SK-N-SH (cell line): Measurements from ENCODE around the gene PCYOX1L. TPM values are rescaled to one million over a fixed set of nuclear protein-coding genes. Genes with fewer than 3 reads are reported as not detected.

Experiments used
- CTCF ChIA-PET: fragments of 300-600, 350-600 bp; formaldehyde crosslinking; extraction: SDS; loops from one replicate; lab custom pipeline; 2021; lab: Yijun Ruan, JAX
- POLR2A ChIA-PET: fragments of 350-600 bp; sonication (Branson Sonifier 250); formaldehyde crosslinking; extraction: SDS; loops from one replicate; lab custom pipeline; 2020; ENCODE audit warnings: antibody characterized with exemption, inconsistent platforms; lab: Yijun Ruan, JAX
- DNase-seq: peaks from one replicate; pipeline ENCODE4 v3.0.0; 2012
- H2AFZ ChIP-seq: fragments of 200-600 bp; sonication (generic); 2 replicates; pipeline ENCODE4 v1.8.1; 2016; ENCODE audit warnings: antibody characterized with exemption, mild to moderate bottlenecking, low read depth
- H3F3A ChIP-seq: fragments of 200-600 bp; sonication (generic); replicated peaks from 2 replicates; pipeline ENCODE3; 2016; ENCODE audit warnings: antibody characterized with exemption, mild to moderate bottlenecking; ENCODE audit not compliant: insufficient read depth
- H3K27ac ChIP-seq, 2 experiments: fragments of 200-500 bp in 1 of 2; fragments of 200-600 bp in 1 of 2; sonication (Bioruptor generic) in 1 of 2; sonication (generic), shearing (Covaris generic) in 1 of 2; 2 replicates each; pipeline versions ENCODE4 v1.5.1 to v1.6.1; 2014 to 2016; ENCODE audit warnings: low read depth in 2 of 2, inconsistent platforms in 1 of 2, low read length in 1 of 2, mild to moderate bottlenecking in 1 of 2, mixed read lengths in 1 of 2
- H3K27me3 ChIP-seq: fragments of 200-600 bp; sonication (generic), shearing (Covaris generic); 2 replicates; pipeline ENCODE4 v1.6.1; 2016; ENCODE audit warnings: mixed run types; ENCODE audit not compliant: insufficient read depth
- H3K36me3 ChIP-seq, 2 experiments: fragments of 200-500 bp in 1 of 2; fragments of 200-600 bp in 1 of 2; sonication (Bioruptor generic) in 1 of 2; sonication (generic) in 1 of 2; replicated peaks in 1 of 2; 2 replicates each; pipeline versions ENCODE3 to v1.5.1; 2014 to 2016; ENCODE audit warnings: low read length in 1 of 2, mild to moderate bottlenecking in 1 of 2; ENCODE audit not compliant: insufficient read depth in 2 of 2, control insufficient read depth in 1 of 2
- H3K4me1 ChIP-seq, 2 experiments: fragments of 200-500 bp in 1 of 2; fragments of 200-600 bp in 1 of 2; sonication (Bioruptor generic) in 1 of 2; sonication (generic), shearing (Covaris generic) in 1 of 2; 2 replicates each; pipeline versions ENCODE4 v1.5.1 to v1.6.1; 2014 to 2016; ENCODE audit warnings: low read depth in 1 of 2, low read length in 1 of 2, mixed run types in 1 of 2; ENCODE audit not compliant: insufficient read depth in 2 of 2, control insufficient read depth in 1 of 2
- H3K4me2 ChIP-seq: fragments of 200-600 bp; sonication (generic), shearing (Covaris generic); 2 replicates; pipeline ENCODE4 v1.6.1; 2017; ENCODE audit warnings: mixed run types
- H3K4me3 ChIP-seq, 2 experiments: fragments of 200-500 bp in 1 of 2; fragments of 200-600 bp in 1 of 2; sonication (Bioruptor generic) in 1 of 2; sonication (generic), shearing (Covaris generic) in 1 of 2; 2 replicates each; pipeline versions ENCODE4 v1.5.1 to v1.8.1; 2014 to 2016; ENCODE audit warnings: low read depth in 2 of 2, inconsistent platforms in 1 of 2, low read length in 1 of 2, mild to moderate bottlenecking in 1 of 2, mixed read lengths in 1 of 2, moderate library complexity in 1 of 2
- H3K79me2 ChIP-seq: fragments of 200-600 bp; sonication (generic); 2 replicates; pipeline ENCODE4 v1.8.1; 2017; ENCODE audit warnings: mild to moderate bottlenecking; ENCODE audit not compliant: insufficient read depth
- H3K9ac ChIP-seq: fragments of 200-600 bp; sonication (generic); 2 replicates; pipeline ENCODE4 v1.6.1; 2017; ENCODE audit warnings: mixed run types
- H3K9me2 ChIP-seq: fragments of 200-600 bp; sonication (generic); 2 replicates; pipeline ENCODE4 v1.6.1; 2017; ENCODE audit warnings: mixed run types
- H3K9me3 ChIP-seq: fragments of 200-600 bp; sonication (generic); 2 replicates; pipeline ENCODE4 v1.6.1; 2017; ENCODE audit warnings: mixed run types, mild to moderate bottlenecking, moderate library complexity
- H4K20me1 ChIP-seq: fragments of 200-600 bp; sonication (generic); 2 replicates; pipeline ENCODE4 v1.6.1; 2017; ENCODE audit warnings: mild to moderate bottlenecking, mixed run types; ENCODE audit not compliant: insufficient read depth
- CHD2 ChIP-seq: fragments of 150-350 bp; IDR thresholded peaks from 2 replicates; pipeline ENCODE4 v1.6.1; 2018; ENCODE audit warnings: low read length; ENCODE audit not compliant: partially characterized antibody
- EP300 ChIP-seq, 2 experiments: IDR thresholded peaks; 2 replicates each; pipeline versions ENCODE4 v1.4.0 to v1.6.1; 2012; ENCODE audit warnings: borderline replicate concordance in 1 of 2, low read depth in 1 of 2, low read length in 1 of 2
- FOSL2 ChIP-seq: IDR thresholded peaks from 2 replicates; pipeline ENCODE4 v1.4.0; 2012; ENCODE audit warnings: low read depth, mild to moderate bottlenecking, moderate library complexity, borderline replicate concordance
- MAX ChIP-seq: IDR thresholded peaks from 2 replicates; pipeline ENCODE4 v1.4.0; 2012; ENCODE audit warnings: low read depth
- MEF2A ChIP-seq: IDR thresholded peaks from 2 replicates; pipeline ENCODE4 v1.4.0; 2012; ENCODE audit warnings: low read depth, borderline replicate concordance
- NFIC ChIP-seq: IDR thresholded peaks from 2 replicates; pipeline ENCODE4 v1.4.0; 2012; ENCODE audit warnings: borderline replicate concordance
- RAD21 ChIP-seq: IDR thresholded peaks from 2 replicates; pipeline ENCODE4 v1.6.1; 2012; ENCODE audit warnings: mild to moderate bottlenecking, low read length
- RCOR1 ChIP-seq: fragments of 150-350 bp; IDR thresholded peaks from 2 replicates; pipeline ENCODE4 v1.6.1; 2017; ENCODE audit warnings: antibody characterized with exemption, low read length
- RFX5 ChIP-seq: IDR thresholded peaks from 2 replicates; pipeline ENCODE4 v1.6.1; 2012; ENCODE audit warnings: mild to moderate bottlenecking, improper control_type of control experiment, low read length
- TAF1 ChIP-seq: IDR thresholded peaks from 2 replicates; pipeline ENCODE4 v1.6.1; 2012; ENCODE audit warnings: low read depth, mild to moderate bottlenecking, low read length, moderate library complexity, borderline replicate concordance
- WGBS: methylation state at CpG from one replicate; pipeline ENCODE4 v1.1.6; 2017; ENCODE audit warnings: low lambda C conversion rate; 5-methylcytosine and 5-hydroxymethylcytosine counted together
- polyA plus RNA-seq, 3 experiments: library from polyadenylated mRNA; depleted of rRNA; stranded (reverse); fragments of >200 nt; gene quantifications; 2 replicates each; pipeline ENCODE4 v1.2.3, GENCODE V29; 2012
- TF ChIP-seq, protein P1 (sequence below): fragments of 150-350 bp; IDR thresholded peaks from 2 replicates; pipeline ENCODE4 v1.6.1; 2016; ENCODE audit warnings: mild to moderate bottlenecking, low read depth, low read length
- TF ChIP-seq, protein P2 (sequence below): IDR thresholded peaks from 2 replicates; pipeline ENCODE4 v1.4.0; 2012; ENCODE audit warnings: low read depth, borderline replicate concordance

The PCYOX1L gene
- polyA plus RNA-seq, 1 of the 3 experiments (the other 2 are of a cell fraction) = 17.5 TPM

- Histone ChIP-seq H2AFZ (no peak overlapping the region), H3K27ac (peak overlapping the region; percentile 12 to 65; a peak in 3 of 4 replicates), H3K9me3 (no peaks in the 10 kb centered on the region), H3K79me2 (peaks cover 97% of the 10 kb centered on the region), H3K27me3 (no peaks in the 10 kb centered on the region), H3K9me2 (no peaks in the 10 kb centered on the region), H3K4me3 (no peak overlapping the region), H3F3A (peaks cover 18% of the 10 kb centered on the region), H4K20me1 (peaks cover 73% of the 10 kb centered on the region), H3K9ac (no peak overlapping the region), H3K36me3 (peaks cover 0 to 28% of the 10 kb centered on the region in 2 experiments), H3K4me1 (peaks cover 38 to 68% of the 10 kb centered on the region in 2 experiments), H3K4me2 (peak overlapping the region; percentile 6; the same call in 1 of the 2 replicates)
- DNase-seq = no peak
- CTCF ChIA-PET = interaction anchor here (0.9 to 52.5 kb wide), 4 partner anchors 18 to 151 kb away, joined by 3 to 1751 read pairs (median 12); partner anchors contain the start of genes IL17B and PCYOX1L
- 96% methylated on average over 16 of the region's 16 CpGs for WGBS
- POLR2A ChIA-PET = interaction anchor here (1.0 to 2.4 kb wide), 3 partner anchors 9 to 20 kb away, joined by 3 to 9 read pairs (median 6); no protein-coding TSS in a partner anchor
- no peak for TF ChIP-seq TAF1
- TF ChIP-seq RAD21 = no peak
- no peak for TF ChIP-seq FOSL2
- no peak for TF ChIP-seq MAX
- no peak for TF ChIP-seq MEF2A
Measured at GRCh38 chr5:149413477-149414210, 55.8 kb downstream of the PCYOX1L start.

- Histone ChIP-seq H3K4me2 (peak overlapping the region; percentile 6; the same call in 1 of the 2 replicates), H3K9me2 (no peaks in the 10 kb centered on the region), H3K4me3 (no peak overlapping the region), H4K20me1 (peaks cover 70% of the 10 kb centered on the region), H2AFZ (no peak overlapping the region), H3K79me2 (peaks cover 97% of the 10 kb centered on the region), H3K9ac (no peak overlapping the region), H3F3A (peaks cover 22% of the 10 kb centered on the region), H3K27me3 (no peaks in the 10 kb centered on the region), H3K9me3 (no peaks in the 10 kb centered on the region), H3K4me1 (peaks cover 30 to 60% of the 10 kb centered on the region in 2 experiments), H3K27ac (peak overlapping the region; percentile 51 to 65; a peak in 3 of 4 replicates), H3K36me3 (peaks cover 0 to 36% of the 10 kb centered on the region in 2 experiments)
- ChIA-PET POLR2A (no interaction called here), CTCF (interaction anchor here (0.6 to 52.5 kb wide), 4 partner anchors 8 to 42 kb away, joined by 3 to 1751 read pairs (median 12); partner anchors contain the start of genes IL17B and PCYOX1L)
- TF ChIP-seq EP300 (IDR thresholded peaks at IDR 0.05; ENCODE audit: borderline replicate concordance in 1 of 2, low read depth in 1 of 2, low read length in 1 of 2) (no peak), CHD2 (no peak), MEF2A (no peak), NFIC (no peak), RCOR1 (no peak), RFX5 (no peak)
- TF ChIP-seq, protein P1, sequence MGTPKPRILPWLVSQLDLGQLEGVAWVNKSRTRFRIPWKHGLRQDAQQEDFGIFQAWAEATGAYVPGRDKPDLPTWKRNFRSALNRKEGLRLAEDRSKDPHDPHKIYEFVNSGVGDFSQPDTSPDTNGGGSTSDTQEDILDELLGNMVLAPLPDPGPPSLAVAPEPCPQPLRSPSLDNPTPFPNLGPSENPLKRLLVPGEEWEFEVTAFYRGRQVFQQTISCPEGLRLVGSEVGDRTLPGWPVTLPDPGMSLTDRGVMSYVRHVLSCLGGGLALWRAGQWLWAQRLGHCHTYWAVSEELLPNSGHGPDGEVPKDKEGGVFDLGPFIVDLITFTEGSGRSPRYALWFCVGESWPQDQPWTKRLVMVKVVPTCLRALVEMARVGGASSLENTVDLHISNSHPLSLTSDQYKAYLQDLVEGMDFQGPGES = no peak
- TF ChIP-seq, protein P2, sequence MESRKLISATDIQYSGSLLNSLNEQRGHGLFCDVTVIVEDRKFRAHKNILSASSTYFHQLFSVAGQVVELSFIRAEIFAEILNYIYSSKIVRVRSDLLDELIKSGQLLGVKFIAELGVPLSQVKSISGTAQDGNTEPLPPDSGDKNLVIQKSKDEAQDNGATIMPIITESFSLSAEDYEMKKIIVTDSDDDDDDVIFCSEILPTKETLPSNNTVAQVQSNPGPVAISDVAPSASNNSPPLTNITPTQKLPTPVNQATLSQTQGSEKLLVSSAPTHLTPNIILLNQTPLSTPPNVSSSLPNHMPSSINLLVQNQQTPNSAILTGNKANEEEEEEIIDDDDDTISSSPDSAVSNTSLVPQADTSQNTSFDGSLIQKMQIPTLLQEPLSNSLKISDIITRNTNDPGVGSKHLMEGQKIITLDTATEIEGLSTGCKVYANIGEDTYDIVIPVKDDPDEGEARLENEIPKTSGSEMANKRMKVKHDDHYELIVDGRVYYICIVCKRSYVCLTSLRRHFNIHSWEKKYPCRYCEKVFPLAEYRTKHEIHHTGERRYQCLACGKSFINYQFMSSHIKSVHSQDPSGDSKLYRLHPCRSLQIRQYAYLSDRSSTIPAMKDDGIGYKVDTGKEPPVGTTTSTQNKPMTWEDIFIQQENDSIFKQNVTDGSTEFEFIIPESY = no peak
- no peak for DNase-seq
- WGBS = 58% methylated on average over 7 of the region's 7 CpGs
Measured at GRCh38 chr5:149414405-149415065, 56.7 kb downstream of the PCYOX1L start.
